ENCODE data around the gene SLC25A52.
"Not testable (repeated sequence)": the region's sequence is repeated elsewhere in the genome, so short reads cannot be mapped to it uniquely, and the experiment has no call there.

Gene SLC25A52

DNA sequence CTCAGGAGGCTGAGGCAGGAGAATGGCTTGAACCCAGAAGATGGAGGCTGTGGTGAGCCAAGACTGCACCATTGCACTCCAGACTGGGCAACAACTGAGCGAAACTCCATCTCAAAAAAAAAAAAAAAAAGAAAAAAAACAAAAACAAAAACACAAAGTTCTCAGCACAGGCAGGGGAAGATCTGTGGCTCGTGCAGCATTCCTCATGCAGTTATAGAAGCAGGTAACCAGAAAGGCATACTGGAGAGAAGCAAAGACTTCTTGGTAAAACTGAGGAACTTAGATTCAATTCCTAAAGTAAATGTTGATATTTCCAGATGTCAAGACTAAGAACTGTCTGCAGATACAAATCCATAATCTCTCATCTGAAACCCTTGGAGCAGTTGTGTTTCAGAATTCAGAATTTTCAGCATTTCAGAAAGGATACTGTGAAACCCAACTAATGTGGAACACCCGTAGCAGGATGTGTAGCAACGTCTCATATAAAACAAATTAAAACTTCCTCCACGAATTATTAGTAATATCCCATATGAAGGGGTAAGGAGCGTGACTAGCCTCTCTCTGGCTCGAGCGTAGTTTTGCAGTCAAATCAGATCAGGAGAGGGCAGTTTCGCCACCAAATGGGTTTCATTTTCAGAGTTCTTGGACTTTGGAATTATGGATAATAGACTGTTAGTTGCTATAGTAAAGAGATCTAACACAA, 13.2 kb upstream of the SLC25A52 start:
- Histone ChIP-seq H3K27ac (no peak overlapping the region), H3K4me3 (no peak overlapping the region)
- TF ChIP-seq, protein P1, sequence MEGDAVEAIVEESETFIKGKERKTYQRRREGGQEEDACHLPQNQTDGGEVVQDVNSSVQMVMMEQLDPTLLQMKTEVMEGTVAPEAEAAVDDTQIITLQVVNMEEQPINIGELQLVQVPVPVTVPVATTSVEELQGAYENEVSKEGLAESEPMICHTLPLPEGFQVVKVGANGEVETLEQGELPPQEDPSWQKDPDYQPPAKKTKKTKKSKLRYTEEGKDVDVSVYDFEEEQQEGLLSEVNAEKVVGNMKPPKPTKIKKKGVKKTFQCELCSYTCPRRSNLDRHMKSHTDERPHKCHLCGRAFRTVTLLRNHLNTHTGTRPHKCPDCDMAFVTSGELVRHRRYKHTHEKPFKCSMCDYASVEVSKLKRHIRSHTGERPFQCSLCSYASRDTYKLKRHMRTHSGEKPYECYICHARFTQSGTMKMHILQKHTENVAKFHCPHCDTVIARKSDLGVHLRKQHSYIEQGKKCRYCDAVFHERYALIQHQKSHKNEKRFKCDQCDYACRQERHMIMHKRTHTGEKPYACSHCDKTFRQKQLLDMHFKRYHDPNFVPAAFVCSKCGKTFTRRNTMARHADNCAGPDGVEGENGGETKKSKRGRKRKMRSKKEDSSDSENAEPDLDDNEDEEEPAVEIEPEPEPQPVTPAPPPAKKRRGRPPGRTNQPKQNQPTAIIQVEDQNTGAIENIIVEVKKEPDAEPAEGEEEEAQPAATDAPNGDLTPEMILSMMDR (IDR thresholded peaks at IDR 0.05): no peak
- DNase-seq (ENCODE audit: low spot score): no peak

DNA sequence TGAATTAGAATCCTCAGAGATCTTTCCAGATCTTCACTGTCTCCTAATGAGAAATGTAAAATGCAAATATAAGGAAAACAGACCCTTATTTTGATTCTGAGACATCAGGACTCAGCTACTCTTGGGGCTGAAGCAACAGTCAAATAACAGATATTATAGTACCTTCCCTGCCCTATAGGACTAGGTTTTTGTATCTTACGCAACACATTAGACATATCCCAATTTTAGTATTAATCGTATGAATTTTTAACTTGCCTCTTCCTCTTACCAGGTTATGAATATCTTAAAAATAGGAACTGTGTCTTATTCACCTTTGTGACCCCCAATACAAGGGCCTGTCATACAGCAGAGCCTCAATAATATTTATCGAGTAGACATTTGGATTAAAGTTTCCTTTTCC, 12.0 kb upstream of the SLC25A52 start:
- TF ChIP-seq, protein P1 (IDR thresholded peaks at IDR 0.05): no peak
- no peak for DNase-seq (ENCODE audit: low spot score)
- H3K4me3 ChIP-seq: no peak overlapping the region
- H3K27ac ChIP-seq: no peak overlapping the region

DNA sequence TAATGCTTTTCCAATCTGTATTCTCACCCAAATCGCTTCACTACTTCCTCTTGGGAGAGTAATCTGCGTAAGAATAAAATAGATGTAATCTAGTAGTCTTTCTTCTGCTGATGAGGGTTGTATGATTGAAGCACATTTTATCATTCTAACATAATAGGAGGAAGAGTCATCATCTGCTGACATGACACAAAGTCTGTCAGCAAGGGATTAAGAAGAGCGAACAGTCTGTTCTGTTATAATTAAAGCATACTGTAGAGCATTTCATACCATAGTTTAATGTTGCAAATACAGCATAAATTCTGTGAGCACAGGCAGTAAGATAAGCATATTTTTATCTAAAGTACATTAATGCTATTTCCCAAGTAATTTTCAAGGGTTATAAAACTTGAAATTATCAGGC, 10.4 kb downstream of the SLC25A52 start:
- DNase-seq (ENCODE audit: low spot score): no peak
- Histone ChIP-seq H3K4me3 (no peak overlapping the region), H3K27ac (no peak overlapping the region)
- TF ChIP-seq, protein P1 (IDR thresholded peaks at IDR 0.05): no peak

DNA sequence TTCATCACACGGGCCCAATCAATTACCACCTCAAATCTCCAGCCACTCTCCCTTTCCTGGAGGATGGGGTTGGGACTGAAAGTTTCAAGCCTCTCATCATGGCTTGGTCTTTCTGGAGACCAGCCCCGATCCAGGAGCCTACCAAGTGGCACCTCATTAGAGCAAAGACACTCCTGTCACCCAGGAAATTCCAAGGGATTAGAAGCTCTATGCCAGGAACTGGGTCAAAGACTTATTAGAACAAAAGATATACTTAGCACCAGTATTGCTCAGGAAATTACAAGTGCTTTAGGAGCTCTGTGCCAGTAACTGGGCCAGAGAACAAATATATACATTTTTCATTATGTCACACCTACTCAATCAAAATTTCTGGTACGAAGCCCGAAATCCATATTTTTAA, 14.3 kb downstream of the SLC25A52 start:
- Histone ChIP-seq H3K4me3 (no peak overlapping the region), H3K27ac (no peak overlapping the region)
- DNase-seq (ENCODE audit: low spot score): no peak
- TF ChIP-seq, protein P1 (IDR thresholded peaks at IDR 0.05): no peak

DNA sequence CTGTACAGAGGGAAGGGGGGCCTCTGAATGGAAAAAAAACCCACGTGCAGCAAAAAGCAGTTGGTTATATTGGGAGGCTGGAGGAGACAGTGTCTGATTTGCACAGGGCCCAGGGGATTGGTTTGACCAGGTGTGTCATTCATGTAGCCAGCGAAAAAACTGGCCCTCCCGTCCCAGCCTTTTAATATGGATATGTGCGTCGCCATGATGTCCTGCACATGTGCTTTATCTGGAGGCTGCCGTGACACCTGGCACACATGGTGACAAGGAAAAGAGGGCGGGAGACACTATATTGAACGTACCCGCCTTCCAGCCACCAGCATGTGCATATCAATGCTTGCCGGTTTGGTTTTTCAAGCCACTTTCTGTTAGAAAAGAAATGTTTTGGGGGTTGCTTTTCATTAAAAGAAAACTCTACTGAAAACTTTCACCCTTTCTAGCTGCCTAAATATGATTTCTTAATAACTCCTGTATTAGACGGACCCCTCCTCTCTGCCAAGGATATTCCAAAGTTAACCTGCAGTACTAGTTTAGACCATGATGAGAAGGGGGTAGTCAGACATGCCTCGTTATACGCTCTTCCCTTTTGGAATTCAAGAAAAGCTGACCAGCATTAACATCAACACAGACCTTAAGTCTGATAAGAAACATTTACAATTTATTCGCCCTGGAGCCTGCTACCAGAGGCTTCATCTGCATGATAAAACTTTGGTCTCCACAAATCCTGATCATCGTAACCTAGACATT, 16.2 kb downstream of the SLC25A52 start:
- H3K27ac ChIP-seq: no peak overlapping the region
- H3K4me3 ChIP-seq: no peak overlapping the region
- TF ChIP-seq, protein P1 (IDR thresholded peaks at IDR 0.05): no peak
- no peak for DNase-seq (ENCODE audit: low spot score)

DNA sequence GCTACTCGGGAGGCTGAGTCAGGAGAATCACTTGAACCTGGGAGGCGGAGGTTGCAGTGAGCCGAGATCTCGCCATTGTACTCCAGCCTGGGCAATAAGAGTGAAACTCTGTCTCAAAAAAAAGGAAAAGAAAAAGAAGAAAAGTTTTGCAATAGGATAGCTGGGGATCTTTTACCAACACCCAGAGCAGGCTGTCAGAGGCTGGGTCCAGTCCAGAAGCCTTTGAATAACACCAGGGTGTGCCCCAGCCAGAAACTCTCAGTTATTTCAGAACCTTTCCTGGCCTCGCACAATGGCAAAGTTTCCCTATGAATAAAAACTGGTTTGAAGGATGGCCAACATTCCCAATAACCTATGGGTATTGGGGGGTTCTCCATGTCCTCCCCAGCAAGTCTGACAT, 17.1 kb downstream of the SLC25A52 start:
- H3K27ac ChIP-seq; DNase-seq (ENCODE audit: low spot score); H3K4me3 ChIP-seq: not testable (repeated sequence)

DNA sequence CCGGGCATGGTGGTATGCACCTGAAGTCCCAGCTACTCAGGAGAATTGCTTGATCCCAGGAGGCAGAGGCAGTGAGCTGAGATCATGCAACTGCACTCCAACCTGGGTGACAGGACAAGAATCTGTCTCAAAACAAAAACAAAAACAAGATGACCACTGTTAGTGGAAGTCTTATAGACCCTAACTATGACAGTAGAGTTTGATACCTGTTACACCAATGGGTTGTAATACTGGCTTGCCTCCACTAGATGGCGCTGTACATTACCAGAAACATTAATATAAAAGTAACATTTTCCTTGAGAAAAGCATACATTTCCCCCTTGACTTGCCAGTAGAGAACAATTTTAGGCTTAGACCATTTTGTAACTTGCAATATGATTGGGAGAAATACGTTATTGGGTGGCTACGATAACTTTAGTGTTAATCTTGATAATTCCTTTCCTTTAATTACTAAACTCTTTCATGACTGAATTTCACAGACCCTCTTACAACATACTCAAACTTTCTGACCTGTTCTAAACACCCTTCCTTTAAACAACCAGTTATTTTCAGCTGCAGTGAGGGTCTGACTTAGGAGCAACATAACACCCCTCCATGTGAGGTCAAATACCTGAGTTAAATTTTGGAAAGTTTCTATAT, 19.5 kb downstream of the SLC25A52 start:
- Histone ChIP-seq H3K4me3 (no peak overlapping the region), H3K27ac (no peak overlapping the region)
- TF ChIP-seq, protein P1 (IDR thresholded peaks at IDR 0.05): peak; percentile 64
- DNase-seq (ENCODE audit: low spot score): no peak
